Activated naive CD4-positive, alpha-beta T cell treated with anti-CD3 and anti-CD28 coated beads for 36 hours (primary cell): ENCODE data around the gene ZNF784. TPM values are rescaled to one million over a fixed set of nuclear protein-coding genes. Genes with fewer than 3 reads are reported as not detected.
"Not testable (repeated sequence)": the region's sequence is repeated elsewhere in the genome, so short reads cannot be mapped to it uniquely, and the experiment has no call there.

ENCODE experiments used
- CTCF ChIA-PET: fragments of 350-600 bp; sonication (Branson Sonifier 250); formaldehyde crosslinking; loops from one replicate; lab custom pipeline; 2021; ENCODE audit warnings: antibody characterized with exemption; lab: Charles Lee
- DNase-seq: peaks from one replicate; pipeline ENCODE4 v3.0.0-alpha.2; 2020
- H3K27ac Mint-ChIP-seq: one replicate; pipeline ENCODE4 v1.8.0; 2021; ENCODE audit warnings: mild to moderate bottlenecking, mixed read lengths
- H3K27me3 Mint-ChIP-seq: one replicate; pipeline ENCODE4 v1.8.0; 2021; ENCODE audit warnings: low read depth, mixed read lengths
- H3K36me3 Mint-ChIP-seq: one replicate; pipeline ENCODE4 v1.8.0; 2021; ENCODE audit warnings: low read depth, mixed read lengths
- H3K4me1 Mint-ChIP-seq: one replicate; pipeline ENCODE4 v1.8.0; 2021; ENCODE audit warnings: low read depth, mixed read lengths
- H3K4me3 Mint-ChIP-seq: one replicate; pipeline ENCODE4 v1.8.0; 2021; ENCODE audit warnings: mild to moderate bottlenecking, moderate library complexity, mixed read lengths
- H3K9me3 Mint-ChIP-seq: one replicate; pipeline ENCODE4 v1.8.0; 2021; ENCODE audit warnings: mixed read lengths
- intact Hi-C: fragments of 100-400 bp; cut with micrococcal nuclease; formaldehyde crosslinking; loops from one replicate; pipeline ENCODE4 v1.15.1; 2023
- total RNA-seq, 2 experiments: library from RNA; stranded (reverse); gene quantifications; one replicate each; pipeline ENCODE4 v1.2.3, GENCODE V29; 2021

ZNF784 gene
- total RNA-seq, 2 experiments from 2014 or later = 3.7 to 4.0 TPM

- Mint-ChIP-seq H3K36me3 (peaks cover 38% of the 10 kb centered on the region), H3K4me3 (no peak overlapping the region), H3K4me1 (peaks cover 16% of the 10 kb centered on the region), H3K9me3 (peaks cover 2% of the 10 kb centered on the region), H3K27me3 (no peaks in the 10 kb centered on the region), H3K27ac (no peak overlapping the region)
- DNase-seq = no peak
- intact Hi-C loops = no loop called here
- CTCF ChIA-PET = no interaction called here
These were observed 28.1 kb downstream of the ZNF784 start for GRCh38 chr19:55596304-55596703.

GRCh38 chr19:55594996-55595545 is 29.3 kb downstream of the ZNF784 start:
- CTCF ChIA-PET = no interaction called here
- intact Hi-C loops = no loop called here
- no peak for DNase-seq
- peaks cover 11% of the 10 kb centered on the region for H3K4me1 Mint-ChIP-seq
- H3K27ac Mint-ChIP-seq = no peak overlapping the region
- H3K27me3 Mint-ChIP-seq = no peaks in the 10 kb centered on the region
- H3K36me3 Mint-ChIP-seq = peaks cover 38% of the 10 kb centered on the region
- peaks cover 2% of the 10 kb centered on the region for H3K9me3 Mint-ChIP-seq
- no peak overlapping the region for H3K4me3 Mint-ChIP-seq

GRCh38 chr19:55593096-55593772 is 31.1 kb downstream of the ZNF784 start:
- no peaks in the 10 kb centered on the region for H3K9me3 Mint-ChIP-seq
- intact Hi-C loops = no loop called here
- H3K27ac Mint-ChIP-seq = no peak overlapping the region
- peaks cover 8% of the 10 kb centered on the region for H3K4me1 Mint-ChIP-seq
- H3K27me3 Mint-ChIP-seq = no peaks in the 10 kb centered on the region
- CTCF ChIA-PET = interaction anchor here (0.7 kb wide), 1 partner anchor 384 kb away, joined by 4 read pairs; the partner anchor contains the start of gene PTPRH
- H3K36me3 Mint-ChIP-seq = peaks cover 34% of the 10 kb centered on the region
- no peak for DNase-seq
- no peak overlapping the region for H3K4me3 Mint-ChIP-seq

- DNase-seq = no peak
- no peak overlapping the region for H3K27ac Mint-ChIP-seq
- no peak overlapping the region for H3K4me3 Mint-ChIP-seq
- peaks cover 6% of the 10 kb centered on the region for H3K4me1 Mint-ChIP-seq
- intact Hi-C loops = no loop called here
- H3K9me3 Mint-ChIP-seq = no peaks in the 10 kb centered on the region
- H3K36me3 Mint-ChIP-seq = peaks cover 32% of the 10 kb centered on the region
- CTCF ChIA-PET = no interaction called here
- H3K27me3 Mint-ChIP-seq = no peaks in the 10 kb centered on the region
These were observed 31.8 kb downstream of the ZNF784 start for GRCh38 chr19:55592391-55593090.

- Mint-ChIP-seq H3K27me3 (no peaks in the 10 kb centered on the region), H3K27ac (no peak overlapping the region), H3K36me3 (peaks cover 25% of the 10 kb centered on the region), H3K4me1 (peaks cover 11% of the 10 kb centered on the region), H3K4me3 (no peak overlapping the region), H3K9me3 (no peaks in the 10 kb centered on the region)
- CTCF ChIA-PET = no interaction called here
- intact Hi-C loops = no loop called here
- no peak for DNase-seq
These were observed 32.8 kb downstream of the ZNF784 start for GRCh38 chr19:55591555-55591954.

GRCh38 chr19:55590617-55591016 is 33.7 kb downstream of the ZNF784 start:
- Mint-ChIP-seq H3K27me3 (no peaks in the 10 kb centered on the region), H3K4me1 (peaks cover 19% of the 10 kb centered on the region), H3K9me3 (no peaks in the 10 kb centered on the region), H3K4me3 (no peak overlapping the region), H3K27ac (no peak overlapping the region), H3K36me3 (peaks cover 19% of the 10 kb centered on the region)
- intact Hi-C loops = no loop called here
- CTCF ChIA-PET = no interaction called here
- DNase-seq = no peak

- Mint-ChIP-seq H3K4me3 (no peak overlapping the region), H3K9me3 (no peaks in the 10 kb centered on the region), H3K27ac (no peak overlapping the region), H3K27me3 (no peaks in the 10 kb centered on the region), H3K36me3 (peaks cover 14% of the 10 kb centered on the region), H3K4me1 (peaks cover 23% of the 10 kb centered on the region)
- no peak for DNase-seq
- CTCF ChIA-PET = no interaction called here
- intact Hi-C loops = no loop called here
These were observed 34.3 kb downstream of the ZNF784 start for GRCh38 chr19:55590109-55590508.

- Mint-ChIP-seq H3K27ac (no peak overlapping the region), H3K4me3 (no peak overlapping the region), H3K9me3 (no peaks in the 10 kb centered on the region), H3K27me3 (no peaks in the 10 kb centered on the region), H3K4me1 (peaks cover 23% of the 10 kb centered on the region), H3K36me3 (peaks cover 8% of the 10 kb centered on the region)
- CTCF ChIA-PET = no interaction called here
- intact Hi-C loops = no loop called here
- no peak for DNase-seq
These were observed 35.6 kb downstream of the ZNF784 start for GRCh38 chr19:55588738-55589137.

- Mint-ChIP-seq H3K27me3 (no peaks in the 10 kb centered on the region), H3K36me3 (peaks cover 5% of the 10 kb centered on the region), H3K9me3 (no peaks in the 10 kb centered on the region), H3K27ac (no peak overlapping the region), H3K4me1 (peaks cover 25% of the 10 kb centered on the region), H3K4me3 (peak overlapping the region; percentile 77)
- CTCF ChIA-PET = interaction anchor here (1.2 to 1.4 kb wide), 3 partner anchors 12 to 83 kb away, joined by 3 to 4 read pairs (median 4); partner anchors contain the start of genes FIZ1 and ZNF865
- DNase-seq = peak; percentile 98
- intact Hi-C loops = loop anchor here (1.0 kb wide), 2 partner anchors 12 to 37 kb away; partner anchors contain the start of genes FIZ1 and ZNF784
These were observed 37.2 kb downstream of the ZNF784 start for GRCh38 chr19:55586976-55587668.

GRCh38 chr19:55585658-55586339 is 38.6 kb downstream of the ZNF784 start:
- DNase-seq = peak; percentile 63
- H3K27ac Mint-ChIP-seq = no peak overlapping the region
- H3K36me3 Mint-ChIP-seq = no peaks in the 10 kb centered on the region
- H3K9me3 Mint-ChIP-seq = no peaks in the 10 kb centered on the region
- CTCF ChIA-PET = interaction anchor here (0.7 to 0.8 kb wide), 2 partner anchors 47 to 430 kb away, joined by 3 to 4 read pairs; no protein-coding TSS in a partner anchor
- peaks cover 38% of the 10 kb centered on the region for H3K4me1 Mint-ChIP-seq
- H3K27me3 Mint-ChIP-seq = no peaks in the 10 kb centered on the region
- intact Hi-C loops = no loop called here
- peak overlapping the region; percentile 77 for H3K4me3 Mint-ChIP-seq

GRCh38 chr19:55584871-55585270 is 39.5 kb downstream of the ZNF784 start:
- Mint-ChIP-seq H3K27me3 (no peaks in the 10 kb centered on the region), H3K4me1 (peaks cover 41% of the 10 kb centered on the region), H3K36me3 (peaks cover 1% of the 10 kb centered on the region), H3K4me3 (no peak overlapping the region), H3K9me3 (no peaks in the 10 kb centered on the region), H3K27ac (no peak overlapping the region)
- intact Hi-C loops = no loop called here
- CTCF ChIA-PET = no interaction called here
- DNase-seq = no peak

GRCh38 chr19:55583897-55584296 is 40.5 kb downstream of the ZNF784 start:
- CTCF ChIA-PET = interaction anchor here (1.1 to 1.4 kb wide), 3 partner anchors 20 to 49 kb away, joined by 3 to 4 read pairs (median 4); no protein-coding TSS in a partner anchor
- H3K9me3 Mint-ChIP-seq, DNase-seq, H3K36me3 Mint-ChIP-seq, intact Hi-C loops, H3K27me3 Mint-ChIP-seq, H3K4me3 Mint-ChIP-seq, H3K27ac Mint-ChIP-seq: not testable (repeated sequence)
- peaks cover 43% of the 10 kb centered on the region for H3K4me1 Mint-ChIP-seq
